ENCODE results near the gene TMEM18. TPM values are rescaled to one million over a fixed set of nuclear protein-coding genes. Genes with fewer than 3 reads are reported as not detected.

The TMEM18 gene
- total and polyA plus RNA-seq, 9 of the 15 experiments (the other 6 are each of a cell fraction or from before 2014, with no cell fraction given): 12.8 to 55.9 (median 21.8) TPM

DNA sequence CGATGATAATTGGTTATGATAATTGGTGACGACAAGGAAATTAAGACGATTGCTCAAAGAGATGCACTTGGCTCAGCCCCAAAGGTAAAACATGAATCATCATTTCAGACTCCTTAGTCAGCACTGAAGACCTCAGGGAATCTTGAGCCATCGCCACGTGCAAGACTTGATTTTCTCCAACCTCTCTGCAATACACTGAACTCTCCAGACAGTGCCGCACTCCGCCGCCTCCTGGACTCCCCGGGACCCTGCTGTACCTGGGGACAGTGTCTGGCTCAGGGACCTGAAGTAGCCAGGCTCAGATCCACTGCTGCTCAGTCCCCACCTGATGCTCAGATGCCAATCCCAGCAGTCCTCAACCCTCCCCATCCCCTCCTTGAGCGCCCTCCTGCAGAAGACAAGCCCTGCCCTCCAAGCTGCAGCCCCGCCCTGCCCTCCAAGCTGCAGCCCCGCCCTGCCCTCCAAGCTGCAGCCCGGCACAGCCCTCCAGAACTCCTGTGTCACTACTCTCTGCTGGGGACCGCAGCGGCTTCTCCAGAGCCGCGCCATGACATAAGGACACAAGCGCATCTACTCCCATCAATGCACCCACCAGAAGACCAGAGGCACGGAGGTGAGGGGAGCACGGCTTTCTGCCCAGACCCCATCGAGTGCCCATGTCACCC is 1.1 kb downstream of the TMEM18 start (continued):
- TF ChIP-seq ZNF212 (CRISPR knock-in tag; IDR thresholded peaks at IDR 0.05) (no peak), GATA2 (CRISPR knock-in tag; IDR thresholded peaks at IDR 0.05) (no peak), PURB (CRISPR knock-in tag; IDR thresholded peaks at IDR 0.05; ENCODE audit: low read depth) (no peak), ZNF316 (IDR thresholded peaks at IDR 0.05) (peak; percentile 94), MYBL2 (IDR thresholded peaks at IDR 0.05; ENCODE audit: low read depth) (no peak), MYBL2 (CRISPR knock-in tag; IDR thresholded peaks at IDR 0.05; ENCODE audit: borderline replicate concordance) (no peak), MTA3 (IDR thresholded peaks at IDR 0.05; ENCODE audit: borderline replicate concordance) (no peak), KLF16 (IDR thresholded peaks at IDR 0.05) (no peak), DNMT1 (IDR thresholded peaks at IDR 0.05) (peak; percentile 49; the same call in 1 of the 2 replicates), NR4A1 (CRISPR knock-in tag; IDR thresholded peaks at IDR 0.05) (no peak), NR4A1 (tag; IDR thresholded peaks at IDR 0.05) (no peak), MEIS2 (IDR thresholded peaks at IDR 0.05; ENCODE audit: partially characterized antibody) (peak; percentile 26), ZNF12 (CRISPR knock-in tag; IDR thresholded peaks at IDR 0.05) (no peak), RFX1 (IDR thresholded peaks at IDR 0.05) (no peak), CEBPB (tag; IDR thresholded peaks at IDR 0.05) (no peak), MAFG (tag; conservative IDR thresholded peaks at IDR 0.05) (peak; percentile 82), MXI1 (IDR thresholded peaks at IDR 0.05; ENCODE audit: low read depth, low read length) (peak; percentile 34; the same call in 1 of the 2 replicates), MAFK (IDR thresholded peaks at IDR 0.05; ENCODE audit: low read length) (peak; percentile 78), PRPF4 (IDR thresholded peaks at IDR 0.05; ENCODE audit: insufficient read depth, low read depth, low read length, poor library complexity, severe bottlenecking) (no peak), TAF15 (IDR thresholded peaks at IDR 0.05; ENCODE audit: low read depth, low read length) (no peak), NR3C1 (CRISPR knock-in tag; IDR thresholded peaks at IDR 0.05) (no peak), ZBTB7A (IDR thresholded peaks at IDR 0.05; ENCODE audit: borderline replicate concordance, control insufficient read depth, low read depth, low read length) (no peak), BACH1 (tag; IDR thresholded peaks at IDR 0.05) (peak; percentile 88)
- TF ChIP-seq, protein P1, sequence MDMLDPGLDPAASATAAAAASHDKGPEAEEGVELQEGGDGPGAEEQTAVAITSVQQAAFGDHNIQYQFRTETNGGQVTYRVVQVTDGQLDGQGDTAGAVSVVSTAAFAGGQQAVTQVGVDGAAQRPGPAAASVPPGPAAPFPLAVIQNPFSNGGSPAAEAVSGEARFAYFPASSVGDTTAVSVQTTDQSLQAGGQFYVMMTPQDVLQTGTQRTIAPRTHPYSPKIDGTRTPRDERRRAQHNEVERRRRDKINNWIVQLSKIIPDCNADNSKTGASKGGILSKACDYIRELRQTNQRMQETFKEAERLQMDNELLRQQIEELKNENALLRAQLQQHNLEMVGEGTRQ (CRISPR knock-in tag; IDR thresholded peaks at IDR 0.05): no peak
- TF ChIP-seq, protein P2, sequence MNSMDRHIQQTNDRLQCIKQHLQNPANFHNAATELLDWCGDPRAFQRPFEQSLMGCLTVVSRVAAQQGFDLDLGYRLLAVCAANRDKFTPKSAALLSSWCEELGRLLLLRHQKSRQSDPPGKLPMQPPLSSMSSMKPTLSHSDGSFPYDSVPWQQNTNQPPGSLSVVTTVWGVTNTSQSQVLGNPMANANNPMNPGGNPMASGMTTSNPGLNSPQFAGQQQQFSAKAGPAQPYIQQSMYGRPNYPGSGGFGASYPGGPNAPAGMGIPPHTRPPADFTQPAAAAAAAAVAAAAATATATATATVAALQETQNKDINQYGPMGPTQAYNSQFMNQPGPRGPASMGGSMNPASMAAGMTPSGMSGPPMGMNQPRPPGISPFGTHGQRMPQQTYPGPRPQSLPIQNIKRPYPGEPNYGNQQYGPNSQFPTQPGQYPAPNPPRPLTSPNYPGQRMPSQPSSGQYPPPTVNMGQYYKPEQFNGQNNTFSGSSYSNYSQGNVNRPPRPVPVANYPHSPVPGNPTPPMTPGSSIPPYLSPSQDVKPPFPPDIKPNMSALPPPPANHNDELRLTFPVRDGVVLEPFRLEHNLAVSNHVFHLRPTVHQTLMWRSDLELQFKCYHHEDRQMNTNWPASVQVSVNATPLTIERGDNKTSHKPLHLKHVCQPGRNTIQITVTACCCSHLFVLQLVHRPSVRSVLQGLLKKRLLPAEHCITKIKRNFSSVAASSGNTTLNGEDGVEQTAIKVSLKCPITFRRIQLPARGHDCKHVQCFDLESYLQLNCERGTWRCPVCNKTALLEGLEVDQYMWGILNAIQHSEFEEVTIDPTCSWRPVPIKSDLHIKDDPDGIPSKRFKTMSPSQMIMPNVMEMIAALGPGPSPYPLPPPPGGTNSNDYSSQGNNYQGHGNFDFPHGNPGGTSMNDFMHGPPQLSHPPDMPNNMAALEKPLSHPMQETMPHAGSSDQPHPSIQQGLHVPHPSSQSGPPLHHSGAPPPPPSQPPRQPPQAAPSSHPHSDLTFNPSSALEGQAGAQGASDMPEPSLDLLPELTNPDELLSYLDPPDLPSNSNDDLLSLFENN (IDR thresholded peaks at IDR 0.05; ENCODE audit: low read depth in 2 of 2, low read length in 2 of 2): no peak
- TF ChIP-seq, protein P3, sequence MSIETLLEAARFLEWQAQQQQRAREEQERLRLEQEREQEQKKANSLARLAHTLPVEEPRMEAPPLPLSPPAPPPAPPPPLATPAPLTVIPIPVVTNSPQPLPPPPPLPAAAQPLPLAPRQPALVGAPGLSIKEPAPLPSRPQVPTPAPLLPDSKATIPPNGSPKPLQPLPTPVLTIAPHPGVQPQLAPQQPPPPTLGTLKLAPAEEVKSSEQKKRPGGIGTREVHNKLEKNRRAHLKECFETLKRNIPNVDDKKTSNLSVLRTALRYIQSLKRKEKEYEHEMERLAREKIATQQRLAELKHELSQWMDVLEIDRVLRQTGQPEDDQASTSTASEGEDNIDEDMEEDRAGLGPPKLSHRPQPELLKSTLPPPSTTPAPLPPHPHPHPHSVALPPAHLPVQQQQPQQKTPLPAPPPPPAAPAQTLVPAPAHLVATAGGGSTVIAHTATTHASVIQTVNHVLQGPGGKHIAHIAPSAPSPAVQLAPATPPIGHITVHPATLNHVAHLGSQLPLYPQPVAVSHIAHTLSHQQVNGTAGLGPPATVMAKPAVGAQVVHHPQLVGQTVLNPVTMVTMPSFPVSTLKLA (conservative IDR thresholded peaks at IDR 0.05): peak in 1 of 2 experiments; percentile 59; a peak in 2 of 4 replicates

Data from K562 (cell line).